Loucy (cell line): ENCODE measurements around the gene NRG3.

ENCODE experiments used
- H2AFZ ChIP-seq: fragments of 200-600 bp; sonication (generic); 2 replicates; pipeline ENCODE4 v1.6.0; 2016; ENCODE audit warnings: antibody characterized with exemption, mild to moderate bottlenecking, low read length, moderate library complexity
- H3F3A ChIP-seq: fragments of 200-600 bp; 2 replicates; pipeline ENCODE4 v1.6.0; 2016; ENCODE audit warnings: antibody characterized with exemption, low read depth, mild to moderate bottlenecking
- H3K27me3 ChIP-seq: fragments of 200-600 bp; sonication (generic); 2 replicates; pipeline ENCODE4 v1.6.1; 2014; ENCODE audit warnings: low read length, mild to moderate bottlenecking; ENCODE audit not compliant: insufficient read depth, poor library complexity, severe bottlenecking
- H3K36me3 ChIP-seq: fragments of 200-600 bp; sonication (generic); 2 replicates; pipeline ENCODE4 v1.6.1; 2016; ENCODE audit warnings: low read length; ENCODE audit not compliant: insufficient read depth
- H3K4me1 ChIP-seq: fragments of 200-600 bp; sonication (generic); 2 replicates; pipeline ENCODE4 v1.5.1; 2014; ENCODE audit warnings: low read length, mild to moderate bottlenecking; ENCODE audit not compliant: insufficient read depth, poor library complexity, severe bottlenecking
- H3K4me2 ChIP-seq: fragments of 200-600 bp; sonication (generic); 2 replicates; pipeline ENCODE4 v1.6.0; 2014; ENCODE audit warnings: antibody characterized with exemption, low read length, low read depth, mild to moderate bottlenecking; ENCODE audit not compliant: poor library complexity, severe bottlenecking
- H3K4me3 ChIP-seq: fragments of 200-600 bp; sonication (generic); 2 replicates; pipeline ENCODE4 v1.5.1; 2014; ENCODE audit warnings: low read length, mild to moderate bottlenecking, mixed read lengths; ENCODE audit not compliant: poor library complexity, severe bottlenecking
- H3K79me2 ChIP-seq: fragments of 200-600 bp; sonication (generic); 2 replicates; pipeline ENCODE4 v1.6.1; 2014; ENCODE audit warnings: low read length; ENCODE audit not compliant: insufficient read depth
- H3K9ac ChIP-seq: fragments of 200-600 bp; sonication (generic); 2 replicates; pipeline ENCODE4 v1.6.0; 2014; ENCODE audit warnings: mild to moderate bottlenecking, low read depth, low read length, moderate library complexity; ENCODE audit not compliant: poor library complexity, severe bottlenecking
- H3K9me2 ChIP-seq: fragments of 200-600 bp; sonication (generic); replicated peaks from 2 replicates; pipeline ENCODE4 v1.6.1; 2016; ENCODE audit warnings: low read depth, low read length, mixed read lengths
- H3K9me3 ChIP-seq: fragments of 200-600 bp; sonication (generic); 2 replicates; pipeline ENCODE4 v1.6.1; 2014; ENCODE audit warnings: mild to moderate bottlenecking, antibody characterized with exemption, low read length, low read depth; ENCODE audit not compliant: insufficient read depth
- H4K20me1 ChIP-seq: fragments of 200-600 bp; sonication (generic); 2 replicates; pipeline ENCODE4 v1.6.0; 2014; ENCODE audit warnings: antibody characterized with exemption, low read length, mild to moderate bottlenecking; ENCODE audit not compliant: insufficient read depth, poor library complexity, severe bottlenecking
- EZH2phosphoT487 ChIP-seq: fragments of 200-600 bp; IDR thresholded peaks from 2 replicates; pipeline ENCODE4 v1.6.1; 2018; ENCODE audit warnings: antibody characterized with exemption, mild to moderate bottlenecking, moderate library complexity, borderline replicate concordance
- TF ChIP-seq, protein P1 (sequence below): fragments of 200-600 bp; sonication (generic); conservative IDR thresholded peaks from 2 replicates; pipeline ENCODE4 v1.5.1; 2014; ENCODE audit warnings: mild to moderate bottlenecking, antibody characterized with exemption, low read length

Gene NRG3

DNA sequence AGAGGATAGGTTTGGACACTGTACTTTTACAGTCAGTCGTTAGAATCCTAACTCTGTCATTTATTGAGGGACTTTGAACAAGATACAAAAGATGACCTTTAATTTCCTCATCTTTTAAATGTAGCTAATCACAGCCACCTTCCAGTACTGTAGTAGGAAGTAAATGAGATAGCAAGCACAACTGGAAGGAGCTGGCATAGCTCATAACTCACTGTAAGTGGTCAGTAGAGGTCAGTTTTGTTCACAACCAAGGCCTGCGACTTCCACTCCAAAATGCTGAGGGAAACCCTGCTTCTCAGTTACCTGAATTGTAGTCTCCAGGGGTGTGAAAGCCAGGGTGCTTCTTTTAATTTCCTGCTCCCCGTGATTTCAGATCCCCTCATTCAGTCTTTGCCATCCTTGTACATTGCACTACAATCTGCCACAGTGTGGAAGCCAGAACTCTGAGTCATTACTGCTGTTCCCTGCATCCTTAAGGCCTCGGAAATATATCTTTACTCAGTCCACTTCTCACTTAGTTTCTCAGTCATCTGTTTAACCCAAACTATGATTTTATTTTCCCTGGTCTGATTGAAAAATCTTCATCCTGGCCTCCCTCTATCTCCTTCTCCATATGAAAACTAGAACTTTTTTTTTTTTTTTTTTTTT is 361.2 kb downstream of the NRG3 start:
- Histone ChIP-seq H3K79me2 (no peaks in the 10 kb centered on the region), H3K4me3 (no peak overlapping the region), H2AFZ (no peak overlapping the region), H3K4me2 (no peak overlapping the region), H4K20me1 (no peaks in the 10 kb centered on the region), H3F3A (no peaks in the 10 kb centered on the region), H3K27me3 (no peaks in the 10 kb centered on the region), H3K9me3 (no peaks in the 10 kb centered on the region), H3K9me2 (no peaks in the 10 kb centered on the region), H3K9ac (no peak overlapping the region), H3K36me3 (no peaks in the 10 kb centered on the region), H3K4me1 (no peaks in the 10 kb centered on the region)
- TF ChIP-seq, protein P1, sequence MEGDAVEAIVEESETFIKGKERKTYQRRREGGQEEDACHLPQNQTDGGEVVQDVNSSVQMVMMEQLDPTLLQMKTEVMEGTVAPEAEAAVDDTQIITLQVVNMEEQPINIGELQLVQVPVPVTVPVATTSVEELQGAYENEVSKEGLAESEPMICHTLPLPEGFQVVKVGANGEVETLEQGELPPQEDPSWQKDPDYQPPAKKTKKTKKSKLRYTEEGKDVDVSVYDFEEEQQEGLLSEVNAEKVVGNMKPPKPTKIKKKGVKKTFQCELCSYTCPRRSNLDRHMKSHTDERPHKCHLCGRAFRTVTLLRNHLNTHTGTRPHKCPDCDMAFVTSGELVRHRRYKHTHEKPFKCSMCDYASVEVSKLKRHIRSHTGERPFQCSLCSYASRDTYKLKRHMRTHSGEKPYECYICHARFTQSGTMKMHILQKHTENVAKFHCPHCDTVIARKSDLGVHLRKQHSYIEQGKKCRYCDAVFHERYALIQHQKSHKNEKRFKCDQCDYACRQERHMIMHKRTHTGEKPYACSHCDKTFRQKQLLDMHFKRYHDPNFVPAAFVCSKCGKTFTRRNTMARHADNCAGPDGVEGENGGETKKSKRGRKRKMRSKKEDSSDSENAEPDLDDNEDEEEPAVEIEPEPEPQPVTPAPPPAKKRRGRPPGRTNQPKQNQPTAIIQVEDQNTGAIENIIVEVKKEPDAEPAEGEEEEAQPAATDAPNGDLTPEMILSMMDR: no peak
- no peak for TF ChIP-seq EZH2phosphoT487

DNA sequence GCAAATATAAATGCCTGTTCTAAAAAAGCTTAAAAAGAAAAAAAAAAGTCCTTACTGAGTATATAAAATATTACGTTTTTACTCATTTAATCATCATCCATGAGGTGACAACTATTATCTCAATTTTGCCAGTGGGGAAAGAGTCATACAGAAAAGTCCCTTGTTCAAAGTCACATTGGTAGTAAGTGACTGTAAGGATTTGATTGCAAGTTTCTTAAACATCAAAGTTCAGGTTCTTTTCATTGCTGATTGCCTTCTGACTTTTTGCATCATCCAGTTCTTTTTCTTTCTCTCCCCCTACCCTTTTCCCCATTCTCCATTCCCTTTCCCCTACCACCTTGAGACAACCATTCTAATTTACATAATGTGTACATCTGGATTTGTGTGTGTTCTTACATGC is 363.3 kb downstream of the NRG3 start:
- Histone ChIP-seq H2AFZ (no peak overlapping the region), H3K9me3 (no peaks in the 10 kb centered on the region)
- no peak for TF ChIP-seq EZH2phosphoT487
- TF ChIP-seq, protein P1: no peak

DNA sequence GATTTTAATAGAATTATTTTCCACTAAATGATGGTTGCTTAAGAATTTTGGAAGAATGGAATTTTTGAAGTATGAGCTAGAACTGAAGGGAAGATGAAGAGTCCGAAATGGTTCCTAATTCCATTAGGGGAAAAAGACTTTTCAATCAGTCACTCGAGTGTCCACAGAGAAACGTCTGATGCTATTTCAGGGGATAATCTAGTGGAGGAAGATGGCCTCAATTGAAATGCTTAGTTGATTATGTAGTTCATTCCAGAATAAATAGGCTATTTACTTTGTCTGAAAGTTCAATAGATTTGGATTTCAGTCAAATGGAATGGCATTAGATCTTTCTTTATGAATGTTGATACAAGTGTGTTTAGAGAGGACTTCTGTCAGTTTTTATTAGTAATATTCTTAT is 365.4 kb downstream of the NRG3 start:
- Histone ChIP-seq H3K27me3 (no peaks in the 10 kb centered on the region), H3K4me3 (no peak overlapping the region), H3F3A (no peaks in the 10 kb centered on the region), H4K20me1 (no peaks in the 10 kb centered on the region), H3K36me3 (no peaks in the 10 kb centered on the region), H3K9me2 (no peaks in the 10 kb centered on the region), H3K9me3 (no peaks in the 10 kb centered on the region; the same call in 1 of the 2 replicates), H3K79me2 (no peaks in the 10 kb centered on the region), H3K4me2 (no peak overlapping the region), H2AFZ (no peak overlapping the region), H3K9ac (no peak overlapping the region), H3K4me1 (no peaks in the 10 kb centered on the region)
- TF ChIP-seq, protein P1: no peak
- TF ChIP-seq EZH2phosphoT487: no peak

More for the DNA sequence above, 363.3 kb downstream of the NRG3 start:
- Histone ChIP-seq H3K79me2 (no peaks in the 10 kb centered on the region), H4K20me1 (no peaks in the 10 kb centered on the region), H3K36me3 (no peaks in the 10 kb centered on the region), H3F3A (no peaks in the 10 kb centered on the region), H3K27me3 (no peaks in the 10 kb centered on the region), H3K4me3 (no peak overlapping the region), H3K9ac (no peak overlapping the region), H3K4me1 (no peaks in the 10 kb centered on the region), H3K9me2 (no peaks in the 10 kb centered on the region), H3K4me2 (no peak overlapping the region)
